Endothelial cell of umbilical vein (primary cell): Measurements from ENCODE around the gene ZBTB7A. TPM values are rescaled to one million over a fixed set of nuclear protein-coding genes. Genes with fewer than 3 reads are reported as not detected.

ENCODE experiments used
- BruUV-seq: library from RNA; stranded (reverse); fragments of 400-500 nt; replicated peaks from 2 replicates; lab custom pipeline; 2021; lab: Mats Ljungman, UMichigan
- CTCF ChIA-PET: fragments of 300-600, 350-600 bp; sonication (Branson Sonifier 250); formaldehyde crosslinking; loops from one replicate; lab custom pipeline; 2021; ENCODE audit warnings: antibody characterized with exemption, inconsistent platforms; lab: Charles Lee
- POLR2A ChIA-PET: fragments of 300-600, 350-600 bp; sonication (Branson Sonifier 250); formaldehyde crosslinking; loops from one replicate; lab custom pipeline; 2021; ENCODE audit warnings: antibody characterized with exemption, inconsistent platforms; lab: Charles Lee
- DNase-seq: peaks from one replicate; pipeline ENCODE4 v3.0.0-alpha.2; 2011; ENCODE audit warnings: low read depth, low spot score
- FAIRE-seq: peaks from 2 replicates; lab custom pipeline; 2011; peaks lifted over from hg19 to GRCh38; lab: Jason Lieb, UNC
- H2AFZ ChIP-seq: 2 replicates; pipeline ENCODE4 v1.6.0; 2012; ENCODE audit warnings: low read depth, low read length, control low read depth, inconsistent platforms
- H3K27ac ChIP-seq: 2 replicates; pipeline ENCODE4 v1.5.1; 2011; ENCODE audit warnings: low read depth, mild to moderate bottlenecking, control low read depth, low read length, moderate library complexity; ENCODE audit not compliant: insufficient read depth
- H3K27me3 ChIP-seq, 2 experiments: 2 replicates each; pipeline versions ENCODE4 v1.6.0 to v1.6.1; 2011; ENCODE audit warnings: low read length in 2 of 2, mixed read lengths in 1 of 2; ENCODE audit not compliant: control insufficient read depth in 2 of 2, insufficient read depth in 2 of 2
- H3K36me3 ChIP-seq, 2 experiments: 2 replicates in 1 of 2; 3 replicates in 1 of 2; pipeline ENCODE4 v1.5.1; 2011; ENCODE audit warnings: low read length in 2 of 2, mild to moderate bottlenecking in 1 of 2, moderate library complexity in 1 of 2; ENCODE audit not compliant: control insufficient read depth in 2 of 2, insufficient read depth in 2 of 2; ENCODE audit errors: extremely low read depth in 1 of 2
- H3K4me1 ChIP-seq: 3 replicates; pipeline ENCODE4 v1.5.1; 2011; ENCODE audit warnings: mild to moderate bottlenecking, low read length; ENCODE audit not compliant: control insufficient read depth, insufficient read depth; ENCODE audit errors: extremely low read depth
- H3K4me2 ChIP-seq: 2 replicates; pipeline ENCODE4 v1.6.1; 2011; ENCODE audit warnings: low read length, control low read depth, mixed read lengths; ENCODE audit not compliant: insufficient read depth
- H3K4me3 ChIP-seq, 3 experiments: fragments of 200-600 bp in 1 of 3; sonication (generic), shearing (Covaris generic) in 1 of 3; replicated peaks in 1 of 3; 2 replicates each; pipeline ENCODE4 v1.5.1; 2011 to 2016; ENCODE audit warnings: control low read depth in 3 of 3, low read length in 3 of 3, mild to moderate bottlenecking in 2 of 3, inconsistent platforms in 1 of 3, low read depth in 1 of 3, moderate library complexity in 1 of 3; ENCODE audit not compliant: insufficient read depth in 1 of 3
- H3K79me2 ChIP-seq: 2 replicates; pipeline ENCODE4 v1.6.0; 2012; ENCODE audit warnings: low read length, inconsistent platforms; ENCODE audit not compliant: control insufficient read depth, insufficient read depth
- H3K9ac ChIP-seq: replicated peaks from 2 replicates; pipeline ENCODE3; 2011; ENCODE audit warnings: low read length, control low read depth; ENCODE audit not compliant: insufficient read depth; ENCODE audit errors: extremely low read depth
- H3K9me1 ChIP-seq: replicated peaks from 3 replicates; pipeline ENCODE4 v1.6.0; 2011; ENCODE audit warnings: mild to moderate bottlenecking, low read length; ENCODE audit not compliant: control insufficient read depth, insufficient read depth; ENCODE audit errors: extremely low read depth
- H3K9me3 ChIP-seq: replicated peaks from 2 replicates; pipeline ENCODE4 v1.5.1; 2012; ENCODE audit warnings: low read length, inconsistent platforms; ENCODE audit not compliant: control insufficient read depth, insufficient read depth
- H4K20me1 ChIP-seq: replicated peaks from 2 replicates; pipeline ENCODE3; 2011; ENCODE audit warnings: mild to moderate bottlenecking, low read length; ENCODE audit not compliant: control insufficient read depth, insufficient read depth; ENCODE audit errors: extremely low read depth
- GATA2 ChIP-seq: IDR thresholded peaks from 2 replicates; pipeline ENCODE4 v1.7.0; 2011; ENCODE audit warnings: low read depth, mild to moderate bottlenecking, moderate library complexity, mixed read lengths, low read length; ENCODE audit not compliant: insufficient read length, insufficient read depth
- JUN ChIP-seq: IDR thresholded peaks from 2 replicates; pipeline ENCODE4 v1.6.1; 2011; ENCODE audit warnings: borderline replicate concordance, low read depth; ENCODE audit not compliant: insufficient read length, insufficient read depth
- MYC ChIP-seq: IDR thresholded peaks from one replicate; pipeline ENCODE4 v1.6.1; 2011; ENCODE audit warnings: mild to moderate bottlenecking, low read depth, low read length
- POLR2A ChIP-seq: IDR thresholded peaks from 2 replicates; pipeline ENCODE4 v1.6.1; 2012; ENCODE audit warnings: low read depth, mild to moderate bottlenecking, control low read depth, low read length
- POLR2AphosphoS5 ChIP-seq: IDR thresholded peaks from 2 replicates; pipeline ENCODE4 v1.6.1; 2012; ENCODE audit warnings: low read depth, mild to moderate bottlenecking, control low read depth, low read length, moderate library complexity; ENCODE audit not compliant: insufficient read depth
- dilution Hi-C: fragments of 300-500 bp; cut with MboI; formaldehyde crosslinking; loops from one replicate; pipeline ENCODE4 v1.15.0; 2019; ENCODE audit warnings: low sequenced_read_pairs; ENCODE audit not compliant: extremely low pct_ligation_motif_present
- intact Hi-C: fragments of 100-400 bp; cut with micrococcal nuclease; formaldehyde crosslinking; loops from one replicate; pipeline ENCODE4 v1.10.0; 2022
- polyA plus RNA-seq, 4 experiments: library from polyadenylated mRNA; depleted of rRNA in 3 of 4; stranded (reverse) in 3 of 4; unstranded in 1 of 4; fragments of >200 nt; gene quantifications; 2 replicates each; pipeline versions ENCODE4 v1.2.1 to v1.2.3, GENCODE V29; 2011 to 2012; ENCODE audit warnings: missing spikeins in 1 of 4
- total RNA-seq: library from RNA; stranded (reverse); gene quantifications from 2 replicates; pipeline ENCODE4 v1.2.3, GENCODE V29; 2021
- TF ChIP-seq, protein P1 (sequence below), 2 donors: IDR thresholded peaks; 1 replicate in 1 of 2; 2 replicates in 1 of 2; pipeline ENCODE4 v1.5.1; 2011; ENCODE audit warnings: low read length in 2 of 2, mild to moderate bottlenecking in 2 of 2, moderate library complexity in 2 of 2, control low read depth in 1 of 2, inconsistent platforms in 1 of 2, low read depth in 1 of 2; ENCODE audit not compliant: insufficient read depth in 1 of 2; ENCODE audit errors: extremely low read depth in 1 of 2
- TF ChIP-seq, protein P2 (sequence below): IDR thresholded peaks from 2 replicates; pipeline ENCODE4 v1.6.1; 2011; ENCODE audit not compliant: insufficient read depth, insufficient read length

Gene ZBTB7A
- total and polyA plus RNA-seq, 2 donors (not counting 3 experiments of a cell fraction or from before 2014, with no cell fraction given): 8.2 to 29.0 TPM

DNA sequence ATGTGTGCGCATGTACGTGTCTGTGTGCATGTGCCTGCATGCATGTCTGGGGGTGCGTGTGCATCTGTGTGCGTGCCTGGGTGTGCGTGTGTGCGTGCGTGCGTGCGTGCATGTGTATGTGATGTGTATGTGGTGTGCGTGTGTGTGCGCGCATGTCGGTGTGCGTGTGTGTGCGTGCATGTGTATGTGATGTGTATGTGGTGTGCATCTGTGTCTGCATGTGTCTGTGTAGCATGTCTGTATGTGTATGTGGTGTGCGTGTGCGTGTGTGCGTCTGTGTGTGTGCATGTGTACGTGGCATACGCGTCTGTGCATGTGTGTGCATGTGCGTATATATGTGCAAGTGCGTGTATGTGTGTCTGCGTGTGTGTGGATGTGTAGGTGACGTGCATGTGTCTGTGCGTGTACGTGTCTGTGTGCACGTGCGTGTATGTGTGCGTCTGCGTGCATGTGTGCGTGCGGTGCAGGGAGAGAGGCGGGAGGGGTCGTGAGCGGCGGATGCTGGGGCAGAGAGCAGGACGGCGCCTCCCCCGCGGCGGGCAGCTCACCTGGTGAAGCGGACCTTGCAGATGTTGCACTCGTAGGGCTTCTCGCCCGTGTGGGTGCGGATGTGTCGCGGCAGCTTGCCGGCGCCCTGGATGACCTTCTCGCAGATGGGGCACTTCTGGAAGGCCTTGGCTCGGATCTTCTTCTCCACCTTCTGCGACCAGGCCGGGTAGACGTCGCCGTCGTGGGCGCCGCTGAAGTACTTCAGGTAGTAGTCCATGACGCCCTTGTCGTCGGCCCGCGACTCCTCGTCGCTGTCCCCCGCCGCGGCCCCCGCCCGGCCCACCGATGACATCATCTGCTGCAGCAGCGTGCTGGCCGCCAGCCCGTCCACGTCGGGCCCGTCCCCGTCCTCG lies 13.0 kb downstream of the ZBTB7A start:
- Histone ChIP-seq H3K27ac (no peak overlapping the region), H3K36me3 (peaks cover 2 to 30% of the 10 kb centered on the region in 2 experiments), H3K4me3 (no peak overlapping the region), H4K20me1 (no peaks in the 10 kb centered on the region), H3K4me2 (no peak overlapping the region), H3K9me3 (no peaks in the 10 kb centered on the region), H3K9ac (no peak overlapping the region), H2AFZ (no peak overlapping the region), H3K27me3 (no peaks in the 10 kb centered on the region), H3K9me1 (no peaks in the 10 kb centered on the region), H3K79me2 (peaks cover 89% of the 10 kb centered on the region), H3K4me1 (peaks cover 8% of the 10 kb centered on the region)
- CTCF ChIA-PET: no interaction called here
- POLR2A ChIA-PET: no interaction called here
- TF ChIP-seq JUN (no peak), GATA2 (no peak)
- FAIRE-seq: no peak
- intact Hi-C loops (no loop called here), dilution Hi-C loops (no loop called here)
- no peak for DNase-seq
- no TSS peak for BruUV-seq

DNA sequence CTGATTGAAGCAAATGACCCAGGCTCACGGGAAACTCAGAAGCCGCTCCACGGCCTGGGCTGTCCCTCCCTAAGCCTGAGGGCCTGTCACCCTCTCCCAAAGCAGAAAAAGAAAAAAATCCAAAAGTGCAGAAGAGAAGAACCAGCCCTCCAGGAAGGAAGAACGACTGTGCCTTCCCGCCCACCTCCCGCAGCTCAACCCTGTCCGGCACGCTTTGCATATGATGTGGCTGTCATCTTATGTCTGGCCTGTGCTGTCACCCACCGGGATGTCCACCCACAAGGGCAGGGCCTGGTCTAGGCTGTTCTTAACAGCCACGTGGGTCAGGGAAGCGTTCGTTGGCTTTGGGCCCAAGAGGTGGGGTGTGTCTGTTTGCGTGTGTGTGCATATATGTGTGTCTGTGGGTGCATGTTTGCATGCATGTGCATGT lies 13.7 kb downstream of the ZBTB7A start:
- Histone ChIP-seq H4K20me1 (no peaks in the 10 kb centered on the region), H3K4me3 (no peak overlapping the region), H3K4me2 (no peak overlapping the region), H3K9me3 (no peaks in the 10 kb centered on the region), H3K36me3 (peaks cover 2 to 33% of the 10 kb centered on the region in 2 experiments), H3K9me1 (no peaks in the 10 kb centered on the region), H2AFZ (no peak overlapping the region), H3K9ac (no peak overlapping the region), H3K79me2 (peaks cover 89% of the 10 kb centered on the region), H3K4me1 (peaks cover 3% of the 10 kb centered on the region), H3K27me3 (no peaks in the 10 kb centered on the region), H3K27ac (no peak overlapping the region)
- DNase-seq (no peak), FAIRE-seq (no peak)
- intact Hi-C loops: no loop called here
- CTCF ChIA-PET: no interaction called here
- dilution Hi-C loops: no loop called here
- no TSS peak for BruUV-seq
- POLR2A ChIA-PET: no interaction called here
- TF ChIP-seq JUN: no peak
- TF ChIP-seq, protein P1, sequence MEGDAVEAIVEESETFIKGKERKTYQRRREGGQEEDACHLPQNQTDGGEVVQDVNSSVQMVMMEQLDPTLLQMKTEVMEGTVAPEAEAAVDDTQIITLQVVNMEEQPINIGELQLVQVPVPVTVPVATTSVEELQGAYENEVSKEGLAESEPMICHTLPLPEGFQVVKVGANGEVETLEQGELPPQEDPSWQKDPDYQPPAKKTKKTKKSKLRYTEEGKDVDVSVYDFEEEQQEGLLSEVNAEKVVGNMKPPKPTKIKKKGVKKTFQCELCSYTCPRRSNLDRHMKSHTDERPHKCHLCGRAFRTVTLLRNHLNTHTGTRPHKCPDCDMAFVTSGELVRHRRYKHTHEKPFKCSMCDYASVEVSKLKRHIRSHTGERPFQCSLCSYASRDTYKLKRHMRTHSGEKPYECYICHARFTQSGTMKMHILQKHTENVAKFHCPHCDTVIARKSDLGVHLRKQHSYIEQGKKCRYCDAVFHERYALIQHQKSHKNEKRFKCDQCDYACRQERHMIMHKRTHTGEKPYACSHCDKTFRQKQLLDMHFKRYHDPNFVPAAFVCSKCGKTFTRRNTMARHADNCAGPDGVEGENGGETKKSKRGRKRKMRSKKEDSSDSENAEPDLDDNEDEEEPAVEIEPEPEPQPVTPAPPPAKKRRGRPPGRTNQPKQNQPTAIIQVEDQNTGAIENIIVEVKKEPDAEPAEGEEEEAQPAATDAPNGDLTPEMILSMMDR (IDR thresholded peaks at IDR 0.05; ENCODE audit: extremely low read depth in 1 of 2, insufficient read depth in 1 of 2, low read depth in 1 of 2, low read length in 2 of 2): no peak
- TF ChIP-seq, protein P2, sequence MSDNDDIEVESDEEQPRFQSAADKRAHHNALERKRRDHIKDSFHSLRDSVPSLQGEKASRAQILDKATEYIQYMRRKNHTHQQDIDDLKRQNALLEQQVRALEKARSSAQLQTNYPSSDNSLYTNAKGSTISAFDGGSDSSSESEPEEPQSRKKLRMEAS: no peak
- TF ChIP-seq MYC: no peak
- TF ChIP-seq POLR2AphosphoS5: no peak
- TF ChIP-seq POLR2A: no peak
